ENCODE results near the gene SLC7A14.

SLC7A14 gene

GRCh38 chr3:170585937-170586310 is at the start of gene SLC7A14:
Gene SLC7A14, minus strand, starts transcription at chr3:170586075. Its CDS starts 59,139 bp downstream, at chr3:170526936.
- DNase-seq (ENCODE audit: low read depth, low spot score): peak; percentile 56

DNA sequence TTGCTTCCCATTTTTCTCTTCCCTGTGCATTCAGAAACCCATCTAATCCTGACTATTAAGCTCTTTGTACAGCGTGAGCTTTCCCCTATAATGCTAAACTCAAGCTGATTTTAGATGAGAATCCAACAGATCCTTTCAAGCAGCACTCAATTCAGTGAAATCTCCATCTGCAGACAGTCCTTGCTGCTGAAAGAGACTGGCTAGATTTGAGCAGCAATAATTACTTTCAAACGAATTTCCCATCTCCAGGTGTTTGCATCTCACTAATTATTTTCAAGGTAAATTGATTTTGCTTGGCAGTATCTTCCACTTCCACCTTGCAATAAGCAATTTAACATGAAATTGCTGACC is 49.5 kb upstream of the SLC7A14 start:
- no peak for DNase-seq (ENCODE audit: low read depth, low spot score)

- no peak for DNase-seq (ENCODE audit: low read depth, low spot score)
Measured at GRCh38 chr3:170634663-170635384, 48.9 kb upstream of the SLC7A14 start.

DNA sequence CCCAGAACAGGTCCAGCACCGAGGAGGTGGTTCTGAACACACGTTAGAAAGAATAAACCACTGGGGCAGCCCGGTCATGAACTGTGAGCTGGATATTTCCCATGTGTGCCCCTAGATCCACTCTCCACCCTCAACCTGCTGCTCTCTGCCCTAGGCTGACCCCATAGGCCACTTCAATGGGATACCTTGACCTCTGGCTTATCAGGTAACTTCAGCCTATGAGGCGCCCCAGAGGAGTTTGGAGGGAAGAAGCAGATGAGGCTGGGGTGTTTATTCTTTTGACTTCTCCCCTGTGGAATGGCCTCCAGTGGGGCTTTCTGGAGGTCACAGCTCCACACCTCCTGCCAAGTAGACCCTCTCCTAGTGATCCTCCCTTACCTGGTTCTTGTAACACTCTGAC is 47.7 kb upstream of the SLC7A14 start:
- DNase-seq (ENCODE audit: low read depth, low spot score): no peak

DNA sequence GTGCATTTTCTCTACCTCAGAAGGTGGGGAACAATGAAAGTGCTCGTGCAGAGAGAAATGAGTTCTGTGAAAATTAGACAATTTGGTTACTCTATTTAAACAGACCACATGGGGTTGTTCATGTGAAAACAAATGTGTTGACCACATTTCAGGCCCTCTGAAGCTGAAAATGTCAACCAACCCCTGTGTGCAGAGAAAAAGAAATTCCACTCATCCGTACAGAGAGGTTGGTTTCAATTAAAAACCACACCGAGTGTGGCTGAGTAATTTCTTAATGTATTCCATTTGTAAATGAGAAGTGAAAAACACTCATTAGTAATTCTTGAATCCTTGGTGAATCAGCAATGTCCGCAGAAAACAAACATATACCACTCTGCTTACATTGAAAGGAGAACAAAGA is 46.9 kb upstream of the SLC7A14 start:
- DNase-seq (ENCODE audit: low read depth, low spot score): no peak

DNA sequence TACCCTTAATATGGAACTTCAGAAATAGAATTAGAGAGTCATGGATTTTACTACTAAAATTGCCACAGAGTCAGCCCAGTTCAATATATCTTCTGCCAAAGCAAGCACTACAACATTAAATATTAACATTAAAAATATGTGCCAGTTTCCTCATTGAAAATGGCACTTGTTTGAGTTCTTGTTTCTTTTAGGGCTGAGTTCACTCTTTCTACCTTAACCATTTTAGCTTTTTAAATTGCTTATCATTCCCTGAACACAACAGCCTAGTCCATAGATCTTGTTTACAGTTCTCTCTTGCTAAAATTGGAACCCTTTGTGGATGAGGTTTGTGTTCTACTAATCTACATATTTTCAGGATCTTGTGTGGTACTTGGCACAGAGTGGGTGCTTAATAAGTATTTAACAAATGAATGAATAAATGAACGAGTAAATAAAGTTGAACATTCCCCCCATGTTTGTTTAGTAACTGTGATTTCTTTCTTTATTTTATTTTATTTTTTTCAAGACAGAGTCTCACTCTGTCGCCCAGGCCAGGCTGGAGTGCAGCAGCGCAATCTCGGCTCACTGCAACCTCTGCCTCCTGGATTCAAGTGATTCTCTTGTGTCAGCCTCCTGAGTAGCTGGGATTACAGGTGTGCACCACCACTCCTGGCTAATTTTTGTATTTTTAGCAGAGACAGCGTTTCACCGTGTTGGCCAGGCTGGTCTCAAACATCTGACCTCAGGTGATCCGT is 46.0 kb upstream of the SLC7A14 start:
- no peak for DNase-seq (ENCODE audit: low read depth, low spot score)

- DNase-seq (ENCODE audit: low read depth, low spot score): no peak
Measured at GRCh38 chr3:170623524-170623923, 37.6 kb upstream of the SLC7A14 start.

DNA sequence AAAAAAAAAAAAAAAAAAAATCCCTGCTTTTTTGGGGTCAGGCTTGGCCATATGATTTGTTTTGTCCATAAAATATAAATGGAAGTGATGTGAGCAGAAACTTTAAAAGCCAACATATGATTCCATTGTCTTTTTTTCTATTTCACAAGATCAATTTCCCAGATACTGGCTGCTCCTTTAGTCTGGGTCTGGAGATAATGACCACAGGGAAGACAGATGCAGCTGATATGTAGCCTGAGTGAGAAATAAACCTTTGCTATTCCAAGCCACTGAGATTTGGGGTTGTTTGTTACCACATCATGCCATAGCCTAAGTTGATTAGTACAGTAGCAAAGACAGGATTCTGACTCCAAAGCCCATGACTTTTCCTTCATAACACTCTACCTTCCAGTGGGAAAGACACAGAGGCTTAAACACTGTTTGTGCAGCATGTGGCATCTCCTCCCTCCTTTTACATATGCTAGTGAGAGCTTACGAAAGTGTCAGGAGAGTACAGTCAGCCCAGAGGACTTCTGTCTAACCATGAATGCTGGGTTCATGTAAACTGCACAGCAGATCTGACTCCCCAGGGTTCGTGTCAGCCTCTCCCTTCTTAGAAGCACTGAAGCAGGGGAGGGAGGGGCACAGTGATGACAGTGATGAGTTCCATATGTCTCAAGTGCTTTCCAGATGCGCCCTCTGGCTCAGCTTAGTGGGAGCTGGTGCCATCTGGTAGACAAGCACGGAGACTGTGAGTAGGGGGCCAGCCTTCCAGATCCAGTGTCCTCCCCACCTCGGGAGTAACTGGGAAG is 36.7 kb upstream of the SLC7A14 start:
- peak; percentile 85 for DNase-seq (ENCODE audit: low read depth, low spot score)

DNA sequence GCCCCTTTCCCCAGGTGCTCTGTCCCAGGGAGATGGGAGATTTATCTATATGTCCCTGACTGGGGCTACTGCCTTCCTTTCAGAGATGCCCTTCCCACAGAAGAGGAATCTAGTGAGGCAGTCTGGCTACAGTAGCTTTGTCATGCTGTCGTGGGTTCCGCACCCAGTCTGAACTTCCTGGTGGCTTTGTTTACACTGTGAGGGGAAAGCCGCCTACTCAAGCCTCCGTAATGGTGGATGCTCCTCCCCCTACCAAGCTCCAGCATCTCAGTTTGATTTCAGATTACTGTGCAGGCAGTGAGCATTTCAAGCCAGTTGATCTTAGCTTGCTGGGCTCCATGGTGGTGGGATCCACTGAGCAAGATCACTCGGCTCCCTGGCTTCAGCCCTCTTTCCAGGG is 35.4 kb upstream of the SLC7A14 start:
- DNase-seq (ENCODE audit: low read depth, low spot score): no peak

GRCh38 chr3:170614214-170614966 is 28.5 kb upstream of the SLC7A14 start:
- DNase-seq (ENCODE audit: low read depth, low spot score): no peak

DNA sequence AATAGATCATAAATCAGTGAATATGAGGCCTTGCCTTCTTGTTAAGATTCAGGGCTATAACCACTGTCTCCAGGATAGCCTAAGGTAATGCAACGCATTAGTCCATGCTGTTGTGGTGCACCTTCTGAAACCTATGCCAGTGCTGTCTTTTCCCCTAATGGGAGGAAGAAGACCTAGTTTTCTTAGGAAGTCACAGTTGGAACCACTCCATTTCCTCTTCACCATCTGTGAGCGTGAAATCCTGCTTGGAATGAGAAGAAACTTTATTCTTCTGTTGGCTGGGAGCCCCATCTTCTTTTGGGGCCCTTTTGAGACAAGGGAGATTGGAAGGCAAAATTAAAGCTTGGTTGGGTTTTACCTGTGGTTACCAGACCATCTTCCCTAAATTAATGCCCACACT is 25.9 kb upstream of the SLC7A14 start:
- no peak for DNase-seq (ENCODE audit: low read depth, low spot score)

GRCh38 chr3:170610321-170610884 is 24.5 kb upstream of the SLC7A14 start:
- DNase-seq (ENCODE audit: low read depth, low spot score): no peak

DNA sequence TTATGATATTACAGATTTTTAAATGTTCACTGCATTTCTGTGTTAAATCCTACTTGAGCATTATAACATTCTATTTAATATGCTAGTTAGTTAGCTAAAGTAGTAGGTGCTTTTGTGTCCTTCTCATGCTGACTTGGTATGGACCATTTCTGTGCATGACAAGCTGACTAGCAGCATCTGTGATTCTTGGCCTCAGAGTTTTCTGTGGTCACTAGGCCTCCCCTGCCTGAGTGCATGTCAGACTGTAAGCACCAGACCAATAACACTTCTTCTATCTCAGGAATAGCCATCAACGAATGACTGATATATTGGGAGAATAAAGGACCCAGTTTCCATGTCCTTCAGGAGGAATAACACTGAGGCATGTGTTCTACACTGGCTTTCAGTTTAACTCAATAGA is 22.6 kb upstream of the SLC7A14 start:
- DNase-seq (ENCODE audit: low read depth, low spot score): no peak

- DNase-seq (ENCODE audit: low read depth, low spot score): no peak
Measured at GRCh38 chr3:170606675-170607074, 20.8 kb upstream of the SLC7A14 start.

- no peak for DNase-seq (ENCODE audit: low read depth, low spot score)
Measured at GRCh38 chr3:170605490-170605889, 19.6 kb upstream of the SLC7A14 start.

DNA sequence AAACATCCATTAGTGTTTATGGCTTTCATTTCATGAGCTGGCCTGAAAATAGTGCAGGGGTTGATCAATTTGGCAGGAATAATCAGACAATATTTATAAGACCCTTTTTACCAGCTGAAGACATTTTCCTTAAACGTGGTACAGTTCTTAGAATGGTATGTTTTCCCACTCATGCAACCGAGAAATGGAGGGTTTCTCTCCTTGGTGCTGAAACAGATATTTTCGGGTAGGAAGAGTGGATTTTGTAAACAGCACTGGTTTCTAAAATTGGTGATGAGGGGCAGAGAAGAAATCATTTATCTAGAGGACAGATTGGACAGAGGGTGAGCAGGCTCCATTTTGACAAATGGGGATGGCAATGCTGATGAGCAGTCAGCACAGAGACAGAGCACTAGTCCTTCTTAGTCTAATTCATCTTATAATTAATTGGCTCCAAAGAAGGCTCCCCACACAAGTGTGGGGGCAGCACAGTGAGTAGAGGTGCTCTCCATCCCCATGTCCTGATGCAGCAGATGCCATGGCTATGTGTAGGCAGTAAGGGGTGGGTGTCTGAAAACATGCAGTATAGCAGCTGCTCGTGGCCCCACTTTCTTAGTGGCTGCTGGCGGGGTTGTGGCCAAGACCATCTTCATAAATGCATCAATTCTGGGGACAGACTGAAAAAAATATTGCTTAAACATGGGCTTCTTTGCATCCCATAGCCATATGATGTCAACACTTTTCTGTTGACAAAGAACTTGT is 18.1 kb upstream of the SLC7A14 start:
- no peak for DNase-seq (ENCODE audit: low read depth, low spot score)

GRCh38 chr3:170602556-170602955 is 16.7 kb upstream of the SLC7A14 start:
- no peak for DNase-seq (ENCODE audit: low read depth, low spot score)

DNA sequence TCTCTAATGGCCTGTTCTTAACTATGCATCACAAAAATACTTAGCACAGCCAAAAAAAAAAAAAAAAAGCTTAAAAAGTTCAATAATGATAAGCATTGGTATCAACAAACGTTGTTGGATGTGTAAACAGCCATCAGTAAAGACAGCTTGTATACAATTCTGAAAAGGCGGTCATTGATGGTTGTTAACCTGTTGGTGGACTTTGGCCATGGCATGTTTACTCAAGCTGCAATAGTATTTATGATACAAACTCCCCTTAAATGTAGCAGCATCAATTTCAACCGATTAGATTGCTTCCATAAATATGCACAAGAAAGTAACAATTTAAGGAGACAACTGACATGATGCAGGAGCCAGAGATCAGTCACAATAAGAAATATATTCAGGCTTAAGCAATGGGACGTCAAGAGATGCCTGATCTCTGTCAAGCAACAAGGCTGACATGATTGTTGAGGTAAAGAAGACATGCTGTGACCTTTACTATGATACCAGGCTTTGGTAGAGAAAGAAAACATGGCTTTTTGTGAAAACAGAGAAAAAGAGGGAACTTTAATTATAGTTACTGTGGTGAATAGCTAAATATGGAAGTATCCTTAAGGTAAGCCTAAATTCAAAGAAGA is 14.2 kb upstream of the SLC7A14 start:
- DNase-seq (ENCODE audit: low read depth, low spot score): no peak

DNA sequence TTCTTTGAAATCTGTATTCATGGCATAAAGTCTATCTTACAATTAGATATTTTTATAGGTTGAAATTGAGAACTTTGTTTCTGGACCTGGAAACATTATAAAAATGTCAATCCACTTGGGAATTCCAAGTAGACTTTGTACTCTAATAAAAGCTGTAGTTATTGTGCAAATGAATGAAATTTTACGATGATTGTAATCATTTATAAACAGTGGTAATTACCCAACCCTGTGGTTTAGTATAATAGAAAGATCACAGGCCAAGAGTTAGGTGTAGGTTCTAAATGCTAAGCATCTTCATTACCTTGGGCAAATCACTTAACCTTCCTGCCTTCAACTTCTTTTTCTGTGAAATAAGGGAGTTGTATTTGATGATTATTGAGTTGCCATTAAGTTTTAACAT is 13.2 kb upstream of the SLC7A14 start:
- no peak for DNase-seq (ENCODE audit: low read depth, low spot score)

- no peak for DNase-seq (ENCODE audit: low read depth, low spot score)
Measured at GRCh38 chr3:170598091-170598502, 12.2 kb upstream of the SLC7A14 start.

Data from ELF-1 (cell line).